B cell (primary cell): ENCODE data around the gene ZNF609. TPM values are rescaled to one million over a fixed set of nuclear protein-coding genes. Genes with fewer than 3 reads are reported as not detected.

Source experiments
- ATAC-seq: fragments of 200-7000 bp; cut with Tn5 transposase; one replicate; pipeline ENCODE4 v1.10.0; 2021; ENCODE audit warnings: low read depth, mild to moderate bottlenecking, moderate number of reproducible peaks, moderate library complexity
- CTCF ChIA-PET: fragments of 350-600 bp; sonication (Branson Sonifier 250); formaldehyde crosslinking; loops from one replicate; lab custom pipeline; 2021; ENCODE audit warnings: antibody characterized with exemption, inconsistent platforms; lab: Charles Lee
- POLR2A ChIA-PET: fragments of 350-600 bp; sonication (Branson Sonifier 250); formaldehyde crosslinking; loops from one replicate; lab custom pipeline; 2021; ENCODE audit warnings: antibody characterized with exemption; lab: Charles Lee
- DNase-seq: peaks from one replicate; pipeline ENCODE4 v3.0.0; 2013
- H2AFZ ChIP-seq: 2 replicates; pipeline ENCODE4 v1.6.1; 2012; ENCODE audit warnings: mild to moderate bottlenecking, low read depth, low read length; ENCODE audit not compliant: insufficient read depth, poor library complexity, severe bottlenecking
- H3K27ac ChIP-seq, 2 donors: 1 replicate in 1 of 2; 2 replicates in 1 of 2; pipeline ENCODE4 v1.5.1; 2012 to 2013; ENCODE audit warnings: low read length in 2 of 2, mild to moderate bottlenecking in 2 of 2, moderate library complexity in 1 of 2
- H3K27me3 ChIP-seq, 4 experiments: fragments of 200-600 bp in 1 of 4; sonication (generic) in 1 of 4; replicated peaks in 1 of 4; 1 replicate in 2 of 4; 2 replicates in 2 of 4; pipeline versions ENCODE4 v1.6.1 to v1.7.0; 2013 to 2016; ENCODE audit warnings: low read length in 3 of 4, mild to moderate bottlenecking in 2 of 4, mixed read lengths in 1 of 4, moderate library complexity in 1 of 4; ENCODE audit not compliant: insufficient read depth in 4 of 4, control insufficient read depth in 3 of 4; ENCODE audit errors: control extremely low read depth in 1 of 4
- H3K36me3 ChIP-seq, 2 experiments: replicated peaks in 1 of 2; 1 replicate in 1 of 2; 2 replicates in 1 of 2; pipeline versions ENCODE4 v1.6.1 to v1.7.1; 2013; ENCODE audit warnings: low read length in 1 of 2; ENCODE audit not compliant: insufficient read depth in 2 of 2, control insufficient read depth in 1 of 2; ENCODE audit errors: control extremely low read depth in 1 of 2, extremely low read depth in 1 of 2
- H3K4me1 ChIP-seq, 2 donors: fragments of 200-600 bp in 1 of 2; sonication (generic) in 1 of 2; 1 replicate in 1 of 2; 2 replicates in 1 of 2; pipeline versions ENCODE4 v1.5.1 to v1.6.1; 2013 to 2017; ENCODE audit warnings: low read length in 2 of 2; ENCODE audit not compliant: control insufficient read depth in 2 of 2, insufficient read depth in 2 of 2
- H3K4me2 ChIP-seq: replicated peaks from 2 replicates; pipeline ENCODE3; 2012; ENCODE audit warnings: mild to moderate bottlenecking, low read depth, low read length; ENCODE audit not compliant: poor library complexity, severe bottlenecking
- H3K4me3 ChIP-seq, 5 experiments: fragments of 200-600 bp in 1 of 5; sonication (generic) in 1 of 5; 1 replicate in 3 of 5; 2 replicates in 2 of 5; pipeline versions ENCODE4 v1.5.1 to v1.7.0; 2011 to 2016; ENCODE audit warnings: low read length in 4 of 5, mild to moderate bottlenecking in 4 of 5, low read depth in 2 of 5, control low read depth in 1 of 5, moderate library complexity in 1 of 5; ENCODE audit not compliant: insufficient read depth in 1 of 5; ENCODE audit errors: control extremely low read depth in 1 of 5, extremely low read depth in 1 of 5
- H3K79me2 ChIP-seq: fragments of 200-600 bp; sonication (generic); one replicate; pipeline ENCODE4 v1.6.0; 2016; ENCODE audit warnings: low read length; ENCODE audit not compliant: control insufficient read depth, insufficient read depth
- H3K9ac ChIP-seq: fragments of 200-600 bp; sonication (generic); 2 replicates; pipeline ENCODE4 v1.6.1; 2017; ENCODE audit warnings: mild to moderate bottlenecking, low read length, moderate library complexity
- H3K9me3 ChIP-seq, 3 donors: one replicate each; pipeline versions ENCODE4 v1.6.1 to v1.7.1; 2013; ENCODE audit warnings: low read length in 2 of 3; ENCODE audit not compliant: control insufficient read depth in 2 of 3, insufficient read depth in 1 of 3; ENCODE audit errors: control extremely low read depth in 1 of 3
- H4K20me1 ChIP-seq: 2 replicates; pipeline ENCODE4 v1.6.0; 2012; ENCODE audit warnings: mild to moderate bottlenecking, low read length; ENCODE audit not compliant: insufficient read depth, control insufficient read depth, poor library complexity, severe bottlenecking
- H3K27ac Mint-ChIP-seq: one replicate; pipeline ENCODE4 v1.8.0; 2021; ENCODE audit warnings: mixed read lengths
- H3K27me3 Mint-ChIP-seq: one replicate; pipeline ENCODE4 v1.8.0; 2021; ENCODE audit warnings: mixed read lengths
- H3K4me1 Mint-ChIP-seq: one replicate; pipeline ENCODE4 v1.8.0; 2021; ENCODE audit warnings: mixed read lengths
- H3K4me3 Mint-ChIP-seq: one replicate; pipeline ENCODE4 v1.8.0; 2021; ENCODE audit warnings: mixed read lengths
- H3K9me3 Mint-ChIP-seq: one replicate; pipeline ENCODE4 v1.8.0; 2022; ENCODE audit warnings: mixed read lengths; ENCODE audit not compliant: insufficient read depth
- CTCF ChIP-seq: fragments of 200-600 bp; IDR thresholded peaks from one replicate; pipeline ENCODE4 v1.8.0; 2022; ENCODE audit warnings: antibody characterized with exemption, mild to moderate bottlenecking
- EZH2 ChIP-seq: IDR thresholded peaks from 2 replicates; pipeline ENCODE4 v1.6.1; 2012; ENCODE audit warnings: borderline replicate concordance, low read depth, mild to moderate bottlenecking, moderate library complexity, low read length; ENCODE audit not compliant: insufficient read depth, poor library complexity, severe bottlenecking
- WGBS: methylation state at CpG from one replicate; pipeline ENCODE4 v1.1.5; 2013; ENCODE audit warnings: missing lambda C conversion rate; ENCODE audit not compliant: insufficient coverage; 5-methylcytosine and 5-hydroxymethylcytosine counted together
- intact Hi-C: fragments of 100-400 bp; cut with micrococcal nuclease; formaldehyde crosslinking; loops from one replicate; pipeline ENCODE4 v1.10.0; 2022
- polyA plus RNA-seq: library from polyadenylated mRNA; depleted of rRNA; stranded (reverse); fragments of >200 nt; gene quantifications from 2 replicates; pipeline ENCODE4 v1.2.3, GENCODE V29; 2012
- total RNA-seq, 2 donors: library from RNA; stranded (reverse); fragments of 120-200 nt in 1 of 2; gene quantifications; 1 replicate in 1 of 2; 2 replicates in 1 of 2; pipeline versions ENCODE4 v1.2.3 to v1.2.4, GENCODE V29; 2013 to 2022

The ZNF609 gene
- total and polyA plus RNA-seq, 2 donors (not counting 1 experiment from before 2014, with no cell fraction given) = 5.8 to 32.9 TPM

DNA sequence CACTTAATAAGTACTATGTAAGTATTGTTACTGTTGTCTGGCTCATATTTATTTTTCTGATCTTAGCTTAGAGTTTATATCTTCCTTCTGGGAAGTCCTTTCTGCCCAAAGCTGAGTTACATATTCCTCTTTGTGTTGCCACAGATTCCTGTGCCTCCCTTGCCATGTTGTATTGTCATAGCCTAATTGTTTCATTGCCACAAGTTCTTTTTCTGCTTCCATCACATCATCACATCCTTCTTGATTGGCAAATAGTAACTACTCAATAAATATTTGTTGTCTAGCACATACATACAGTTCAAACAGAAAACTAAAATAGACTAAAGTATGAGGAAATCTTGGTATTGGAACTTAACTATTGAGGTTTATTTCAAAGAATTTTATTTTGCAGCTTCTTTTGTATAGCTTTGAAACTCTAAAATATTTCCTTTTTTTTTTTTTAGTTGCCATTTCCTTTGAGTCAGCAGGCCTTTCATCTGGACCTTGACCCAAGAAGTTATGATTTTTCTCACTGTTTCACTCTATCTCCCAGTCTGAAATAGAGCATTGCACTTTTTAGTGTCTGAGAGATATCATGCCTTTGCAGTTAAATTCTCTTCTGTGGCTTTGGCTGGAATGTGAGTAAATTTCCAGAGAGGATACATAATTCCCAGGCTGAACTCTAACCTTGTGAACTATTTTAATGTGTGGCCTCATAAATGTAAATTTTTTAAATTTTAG lies 98.2 kb downstream of the ZNF609 start:
- ATAC-seq (no peak), DNase-seq (no peak)
- ChIA-PET CTCF (no interaction called here), POLR2A (interaction anchor here (0.6 kb wide), 1 partner anchor 188 kb away, joined by 4 read pairs; no protein-coding TSS in a partner anchor)
- Histone ChIP-seq H3K4me3 (no peak overlapping the region), H3K27me3 (no peaks in the 10 kb centered on the region), H2AFZ (no peak overlapping the region), H4K20me1 (no peaks in the 10 kb centered on the region), H3K9me3 (no peaks in the 10 kb centered on the region), H3K4me2 (no peak overlapping the region), H3K36me3 (no peaks in the 10 kb centered on the region), H3K79me2 (peaks cover 30% of the 10 kb centered on the region), H3K9ac (no peak overlapping the region), H3K4me1 (no peaks in the 10 kb centered on the region), H3K27ac (no peak overlapping the region)
- H3K9me3 Mint-ChIP-seq = no peaks in the 10 kb centered on the region
- no peaks in the 10 kb centered on the region for H3K27me3 Mint-ChIP-seq
- TF ChIP-seq CTCF (no peak), EZH2 (no peak)
- H3K27ac Mint-ChIP-seq = no peak overlapping the region
- no peak overlapping the region for H3K4me3 Mint-ChIP-seq
- H3K4me1 Mint-ChIP-seq = peaks cover 19% of the 10 kb centered on the region
- intact Hi-C loops = no loop called here

GRCh38 chr15:64559243-64559642 lies 98.9 kb downstream of the ZNF609 start:
- Histone ChIP-seq H2AFZ (no peak overlapping the region), H3K9ac (no peak overlapping the region), H3K27me3 (no peaks in the 10 kb centered on the region), H3K4me2 (no peak overlapping the region), H3K4me1 (peaks cover 2 to 3% of the 10 kb centered on the region in 2 donors), H3K4me3 (no peak overlapping the region), H3K79me2 (peaks cover 30% of the 10 kb centered on the region), H3K27ac (no peak overlapping the region), H3K36me3 (no peaks in the 10 kb centered on the region), H4K20me1 (no peaks in the 10 kb centered on the region), H3K9me3 (no peaks in the 10 kb centered on the region)
- no peaks in the 10 kb centered on the region for H3K27me3 Mint-ChIP-seq
- H3K4me1 Mint-ChIP-seq = peaks cover 22% of the 10 kb centered on the region
- POLR2A ChIA-PET = interaction anchor here (0.6 kb wide), 1 partner anchor 189 kb away, joined by 4 read pairs; no protein-coding TSS in a partner anchor
- intact Hi-C loops = no loop called here
- WGBS = no CpG with 5 or more reads among the region's 2 CpGs
- ATAC-seq (no peak), DNase-seq (no peak)
- no peak overlapping the region for H3K27ac Mint-ChIP-seq
- H3K9me3 Mint-ChIP-seq = no peaks in the 10 kb centered on the region
- CTCF ChIA-PET = no interaction called here
- TF ChIP-seq EZH2 (no peak), CTCF (no peak)
- H3K4me3 Mint-ChIP-seq = no peak overlapping the region
